Frontal cortex (tissue), 4 donors: ENCODE data around the gene MAP2K5. TPM values are rescaled to one million over a fixed set of nuclear protein-coding genes. Genes with fewer than 3 reads are reported as not detected.

Source experiments
- DNase-seq, 2 donors: peaks; one replicate each; pipeline ENCODE4 v3.0.0; 2012; ENCODE audit warnings: low spot score in 2 of 2
- FAIRE-seq: peaks from 2 replicates; lab custom pipeline; 2012; peaks lifted over from hg19 to GRCh38; lab: Jason Lieb, UNC
- total RNA-seq: library from RNA; depleted of rRNA; stranded (reverse); fragments of >200 nt; gene quantifications from one replicate; pipeline ENCODE4 v1.2.3, GENCODE V29; 2014
- donor health status: control.
- donor health status: control.
- donor health status: control.

MAP2K5 gene
- total RNA-seq, 1 donor from 2014 or later: 11.0 TPM

- DNase-seq (no peak), FAIRE-seq (no peak)
Observed at GRCh38 chr15:67771189-67771800, 228.8 kb downstream of the MAP2K5 start.

GRCh38 chr15:67774626-67775025 is 232.1 kb downstream of the MAP2K5 start:
- FAIRE-seq (no peak), DNase-seq (no peak)

- DNase-seq (no peak), FAIRE-seq (no peak)
Observed at GRCh38 chr15:67775250-67775649, 232.7 kb downstream of the MAP2K5 start.

- FAIRE-seq: no peak
- no peak for DNase-seq
Observed at GRCh38 chr15:67775998-67776397, 233.5 kb downstream of the MAP2K5 start.

- no peak for FAIRE-seq
- DNase-seq: no peak
Observed at GRCh38 chr15:67776600-67776999, 234.1 kb downstream of the MAP2K5 start.

- FAIRE-seq: no peak
Observed at GRCh38 chr15:67777071-67777470, 234.6 kb downstream of the MAP2K5 start.

GRCh38 chr15:67777773-67778172 is 235.3 kb downstream of the MAP2K5 start:
- FAIRE-seq: no peak

More at GRCh38 chr15:67777071-67777470, 234.6 kb downstream of the MAP2K5 start:
- DNase-seq: no peak

GRCh38 chr15:67778968-67779548 is 236.6 kb downstream of the MAP2K5 start:
- no peak for FAIRE-seq
- DNase-seq: no peak

More at GRCh38 chr15:67777773-67778172, 235.3 kb downstream of the MAP2K5 start:
- no peak for DNase-seq

- FAIRE-seq (no peak), DNase-seq (no peak)
Observed at GRCh38 chr15:67779549-67780111, 237.1 kb downstream of the MAP2K5 start.

GRCh38 chr15:67781061-67781460 is 238.6 kb downstream of the MAP2K5 start:
- no peak for DNase-seq
- FAIRE-seq: no peak

GRCh38 chr15:67781907-67782690 is 239.6 kb downstream of the MAP2K5 start:
- FAIRE-seq (no peak), DNase-seq (no peak)

GRCh38 chr15:67782691-67782991 is 240.1 kb downstream of the MAP2K5 start:
- DNase-seq (no peak), FAIRE-seq (no peak)

- DNase-seq: no peak
- no peak for FAIRE-seq
Observed at GRCh38 chr15:67783303-67783702, 240.8 kb downstream of the MAP2K5 start.

- FAIRE-seq (no peak), DNase-seq (no peak)
Observed at GRCh38 chr15:67784090-67784781, 241.7 kb downstream of the MAP2K5 start.

- FAIRE-seq (no peak), DNase-seq (no peak)
Observed at GRCh38 chr15:67784856-67785430, 242.4 kb downstream of the MAP2K5 start.

- DNase-seq: no peak
- FAIRE-seq: no peak
Observed at GRCh38 chr15:67785431-67785830, 242.9 kb downstream of the MAP2K5 start.

- no peak for FAIRE-seq
- no peak for DNase-seq
Observed at GRCh38 chr15:67786646-67787045, 244.1 kb downstream of the MAP2K5 start.

- FAIRE-seq (no peak), DNase-seq (no peak)
Observed at GRCh38 chr15:67788986-67789385, 246.5 kb downstream of the MAP2K5 start.

- FAIRE-seq: no peak
Observed at GRCh38 chr15:67790610-67791319, 248.3 kb downstream of the MAP2K5 start.

More at GRCh38 chr15:67790610-67791319, 248.3 kb downstream of the MAP2K5 start:
- no peak for DNase-seq
